Measurements from ENCODE around the gene GSTM4.

GSTM4 gene

DNA sequence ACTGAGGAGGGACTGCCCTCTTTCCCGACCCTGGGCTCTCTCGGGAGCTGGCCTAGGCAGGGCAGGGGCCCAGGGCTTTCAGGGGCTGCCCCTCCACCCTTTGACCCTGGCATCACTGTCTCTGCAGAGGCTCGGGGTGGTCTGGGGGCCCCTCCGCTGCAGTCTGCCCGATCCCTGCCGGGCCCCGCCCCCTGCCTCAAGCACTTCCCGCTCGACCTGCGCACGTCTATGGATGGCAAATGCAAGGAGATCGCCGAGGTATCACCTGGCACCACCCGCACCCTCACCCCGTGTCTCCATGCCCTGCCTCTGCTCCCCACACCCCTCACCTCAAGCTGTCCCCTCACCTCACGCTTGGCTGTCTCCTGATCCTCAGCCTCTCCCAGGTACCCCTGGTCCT, 30.7 kb upstream of the GSTM4 start:
- no peak for DNase-seq

DNA sequence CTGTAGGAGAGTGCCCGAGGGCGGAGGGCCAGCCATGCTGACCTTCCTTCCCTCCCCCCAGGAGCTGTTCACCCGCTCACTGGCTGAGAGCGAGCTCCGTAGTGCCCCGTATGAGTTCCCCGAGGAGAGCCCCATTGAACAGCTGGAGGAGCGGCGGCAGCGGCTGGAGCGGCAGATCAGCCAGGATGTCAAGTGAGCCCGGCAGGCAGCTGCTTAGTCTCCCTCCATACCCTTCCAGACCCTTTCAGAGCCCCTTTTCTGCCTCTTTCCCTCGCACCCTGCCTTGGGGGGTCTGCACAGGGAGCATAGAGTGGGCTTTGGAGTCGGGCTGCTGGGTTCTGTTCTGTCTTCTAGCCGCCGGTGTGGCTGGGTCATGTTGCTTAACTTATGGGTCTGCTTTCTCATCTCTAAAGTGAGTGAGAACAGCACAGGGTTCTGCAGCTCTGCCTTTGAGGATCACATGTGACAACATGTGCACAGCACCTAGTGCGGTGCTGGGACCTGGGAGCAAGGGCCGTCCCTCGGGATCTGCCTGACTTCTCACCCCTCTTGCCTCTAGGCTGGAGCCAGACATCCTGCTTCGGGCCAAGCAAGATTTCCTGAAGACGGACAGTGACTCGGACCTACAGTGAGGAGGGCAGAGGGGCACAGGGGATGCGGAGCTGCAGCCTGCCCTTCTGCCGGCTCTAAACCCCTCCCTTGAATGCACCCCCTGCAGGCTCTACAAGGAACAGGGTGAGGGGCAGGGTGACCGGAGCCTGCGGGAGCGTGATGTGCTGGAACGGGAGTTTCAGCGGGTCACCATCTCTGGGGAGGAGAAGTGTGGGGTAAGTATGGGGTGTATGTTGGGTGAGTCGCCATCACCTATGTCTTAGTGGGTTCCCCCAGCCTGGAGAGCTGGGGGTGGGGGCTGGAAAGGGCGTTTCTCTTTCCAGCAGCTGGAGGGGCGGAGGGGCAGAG, 30.0 kb upstream of the GSTM4 start:
- DNase-seq, result no peak

DNA sequence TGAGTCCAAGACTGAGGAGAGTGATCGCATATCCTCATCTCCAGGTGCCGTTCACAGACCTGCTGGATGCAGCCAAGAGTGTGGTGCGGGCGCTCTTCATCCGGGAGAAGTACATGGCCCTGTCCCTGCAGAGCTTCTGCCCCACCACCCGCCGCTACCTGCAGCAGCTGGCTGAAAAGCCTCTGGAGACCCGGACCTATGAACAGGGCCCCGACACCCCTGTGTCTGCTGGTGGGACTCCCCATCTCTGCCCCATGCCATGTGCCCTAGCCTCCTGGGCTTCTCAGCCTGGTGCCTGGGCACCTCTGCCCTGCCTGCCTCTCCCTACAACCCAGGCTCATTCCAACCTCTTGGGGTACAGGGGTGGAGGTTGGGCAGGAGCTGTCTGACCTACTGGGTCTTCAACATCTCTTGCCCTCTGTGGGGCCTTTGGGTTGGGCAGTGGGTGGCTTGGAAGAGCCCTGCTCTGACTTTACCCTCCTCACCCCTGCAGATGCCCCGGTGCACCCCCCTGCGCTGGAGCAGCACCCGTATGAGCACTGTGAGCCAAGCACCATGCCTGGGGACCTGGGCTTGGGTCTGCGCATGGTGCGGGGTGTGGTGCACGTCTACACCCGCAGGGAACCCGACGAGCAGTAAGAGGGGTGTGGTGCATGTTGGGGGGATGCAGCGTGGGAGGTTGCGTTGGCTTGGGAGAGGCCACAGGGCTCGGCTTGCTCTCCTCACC, 29.1 kb upstream of the GSTM4 start:
- no peak for DNase-seq

DNA sequence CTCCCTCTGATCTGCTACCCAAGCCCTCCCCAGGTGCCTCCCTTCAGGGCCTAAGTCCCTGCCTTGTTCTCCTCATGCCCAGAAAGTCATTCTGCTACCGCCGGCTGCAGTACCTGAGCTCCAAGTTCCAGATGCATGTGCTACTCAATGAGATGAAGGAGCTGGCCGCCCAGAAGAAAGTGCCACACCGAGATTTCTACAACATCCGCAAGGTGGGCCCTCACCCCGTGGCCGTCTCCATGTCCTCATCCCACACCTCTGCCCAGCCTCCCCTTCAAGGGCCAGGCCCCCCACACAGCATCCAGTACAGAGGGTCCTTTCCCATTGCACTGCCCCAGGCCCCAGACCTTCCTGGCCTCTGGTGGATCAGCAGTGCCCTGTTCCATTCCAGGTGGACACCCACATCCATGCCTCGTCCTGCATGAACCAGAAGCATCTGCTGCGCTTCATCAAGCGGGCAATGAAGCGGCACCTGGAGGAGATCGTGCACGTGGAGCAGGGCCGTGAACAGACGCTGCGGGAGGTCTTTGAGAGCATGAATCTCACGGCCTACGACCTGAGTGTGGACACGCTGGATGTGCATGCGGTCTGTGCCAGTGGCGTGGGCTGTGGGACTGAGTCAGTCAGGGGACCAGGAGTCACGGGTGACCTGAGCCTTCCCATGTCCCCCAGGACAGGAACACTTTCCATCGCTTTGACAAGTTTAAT, 28.1 kb upstream of the GSTM4 start:
- no peak for DNase-seq

DNA sequence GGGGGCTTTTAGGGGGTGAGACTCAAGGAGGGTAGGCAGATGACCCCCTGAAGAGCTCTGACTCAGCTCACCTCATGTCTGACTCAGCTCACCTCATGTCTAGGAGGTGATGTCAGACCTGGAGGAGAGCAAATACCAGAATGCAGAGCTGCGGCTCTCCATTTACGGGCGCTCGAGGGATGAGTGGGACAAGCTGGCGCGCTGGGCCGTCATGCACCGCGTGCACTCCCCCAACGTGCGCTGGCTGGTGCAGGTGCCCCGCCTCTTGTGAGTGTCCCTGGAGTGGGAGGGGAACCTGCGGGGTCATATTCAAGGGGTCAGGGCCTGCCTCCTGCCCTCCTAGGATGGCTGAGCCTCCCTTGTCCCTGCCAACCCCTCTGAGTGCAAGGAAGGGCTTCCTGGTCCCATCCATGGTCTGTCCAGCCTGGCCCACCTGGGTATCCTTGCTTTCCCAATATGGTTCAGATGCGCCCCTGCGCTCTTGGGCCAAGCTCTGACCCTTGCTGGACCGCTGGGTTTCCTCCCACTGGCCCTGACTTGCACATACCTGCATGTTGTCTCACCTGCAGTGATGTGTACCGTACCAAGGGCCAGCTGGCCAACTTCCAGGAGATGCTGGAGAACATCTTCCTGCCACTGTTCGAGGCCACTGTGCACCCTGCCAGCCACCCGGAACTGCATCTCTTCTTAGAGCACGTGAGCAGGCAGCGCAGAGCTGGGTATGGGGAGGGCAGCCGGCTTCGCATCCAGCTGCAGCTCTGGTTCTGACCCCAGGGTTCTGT, 27.2 kb upstream of the GSTM4 start:
- no peak for DNase-seq

GRCh38 chr1:109629372-109630030, 26.4 kb upstream of the GSTM4 start:
- no peak for DNase-seq

GRCh38 chr1:109630081-109630897, 25.6 kb upstream of the GSTM4 start:
- peak; percentile 45 for DNase-seq

GRCh38 chr1:109630898-109631512, 24.9 kb upstream of the GSTM4 start:
- DNase-seq, result no peak

DNA sequence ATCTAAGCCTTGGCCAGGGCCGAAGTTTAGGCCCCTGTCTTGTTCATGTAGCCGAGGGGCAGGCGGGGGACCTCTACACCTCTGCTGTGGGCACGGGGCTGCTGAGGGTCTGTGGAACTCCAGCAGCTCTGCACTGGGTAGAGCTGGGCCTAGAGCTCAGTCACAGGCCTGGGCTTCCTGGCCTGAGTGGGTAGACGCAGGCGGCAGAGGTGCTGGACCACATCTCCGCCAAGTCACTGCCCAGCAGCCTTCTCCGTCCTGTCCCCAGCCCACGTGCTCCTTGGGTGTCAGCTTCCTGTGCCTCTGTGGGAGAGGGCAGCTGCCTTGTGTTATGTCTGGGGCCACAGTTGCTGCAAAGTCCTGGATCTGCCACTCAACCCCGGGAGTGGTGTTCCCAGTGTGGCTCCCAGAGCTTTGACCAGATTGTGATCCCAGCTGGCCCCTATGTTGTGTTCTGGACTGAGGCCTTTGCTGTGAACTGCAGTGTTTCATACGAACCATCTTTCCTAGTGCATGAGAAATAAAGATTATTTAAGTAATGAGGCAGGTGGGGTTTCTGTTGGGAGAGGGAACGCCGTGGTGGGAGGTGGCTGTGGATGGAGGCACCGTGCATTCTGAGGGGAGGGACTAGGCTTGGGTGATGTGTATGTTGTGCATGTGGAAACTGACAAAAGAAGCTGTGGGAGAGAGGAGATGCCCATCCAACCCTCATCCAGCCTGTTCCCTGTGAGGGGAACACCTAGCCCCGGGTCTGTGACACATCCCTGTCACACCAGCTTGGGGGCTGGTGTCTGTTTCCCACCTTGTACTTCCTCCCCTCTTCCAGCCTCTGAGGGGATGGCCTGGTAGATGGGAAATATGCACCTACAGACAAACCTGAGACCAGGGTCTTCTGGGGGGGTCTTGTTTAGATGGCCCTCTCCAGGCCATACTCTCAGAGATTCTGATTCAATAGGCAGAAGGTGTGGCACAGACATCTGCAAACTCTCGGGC, 24.1 kb upstream of the GSTM4 start:
- DNase-seq, result no peak

GRCh38 chr1:109632671-109633346, 23.1 kb upstream of the GSTM4 start:
- DNase-seq, result peak; percentile 93

GRCh38 chr1:109634292-109634691, 21.6 kb upstream of the GSTM4 start:
- DNase-seq, result no peak

GRCh38 chr1:109634771-109635750, 20.8 kb upstream of the GSTM4 start:
- DNase-seq, result no peak

DNA sequence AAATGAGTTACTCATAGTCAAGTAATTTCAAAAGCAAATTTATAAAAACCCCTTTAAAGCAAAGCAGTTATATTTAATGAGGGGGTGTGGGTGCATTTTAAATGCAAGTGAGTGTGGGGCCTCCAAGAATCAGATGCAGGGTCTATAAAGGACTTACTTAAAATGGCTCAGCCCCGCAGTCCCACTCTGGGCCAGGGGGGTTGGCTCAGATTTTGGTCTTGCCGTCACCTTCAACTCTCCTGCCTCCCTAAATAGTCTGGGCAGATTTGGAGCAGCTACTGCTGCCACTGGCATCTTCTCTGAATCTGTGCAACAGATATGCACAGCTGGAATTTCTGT, 20.1 kb upstream of the GSTM4 start:
- DNase-seq, result no peak

DNA sequence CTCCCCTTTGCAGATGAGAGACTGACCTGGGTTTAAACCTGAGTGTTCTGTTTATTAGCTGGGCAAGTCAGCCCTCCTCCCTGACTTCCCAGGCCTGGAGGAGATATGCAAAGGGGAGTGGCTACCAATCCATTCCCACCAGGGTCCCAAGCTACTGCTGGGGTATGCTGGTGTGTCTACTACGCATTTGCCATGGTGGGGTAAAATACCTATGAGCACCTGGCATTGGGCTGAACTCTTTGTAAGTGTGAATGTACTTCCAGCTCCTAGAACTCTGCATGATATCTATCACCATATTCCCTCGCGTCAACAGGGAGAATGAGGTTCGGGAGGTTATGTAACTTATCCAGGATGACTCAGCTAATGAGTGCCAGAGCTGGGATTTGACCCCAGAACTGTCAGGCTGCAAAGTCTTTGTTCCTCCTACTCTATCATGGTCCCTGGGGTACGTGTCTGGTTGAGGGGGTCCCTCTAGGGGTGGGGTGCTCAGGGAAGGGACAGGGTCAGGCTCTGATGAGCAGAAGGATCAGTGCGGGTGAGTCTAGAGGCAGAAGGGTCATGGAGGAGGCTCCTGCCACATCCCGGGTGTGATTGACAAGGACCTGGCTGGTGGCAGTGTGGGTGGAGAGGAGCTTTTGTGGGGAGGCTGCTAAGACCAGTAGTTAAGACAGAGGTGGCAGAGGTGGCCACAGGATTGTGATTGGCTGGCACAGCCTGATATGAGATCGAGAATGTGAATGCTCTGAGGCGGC, 19.5 kb upstream of the GSTM4 start:
- no peak for DNase-seq

DNA sequence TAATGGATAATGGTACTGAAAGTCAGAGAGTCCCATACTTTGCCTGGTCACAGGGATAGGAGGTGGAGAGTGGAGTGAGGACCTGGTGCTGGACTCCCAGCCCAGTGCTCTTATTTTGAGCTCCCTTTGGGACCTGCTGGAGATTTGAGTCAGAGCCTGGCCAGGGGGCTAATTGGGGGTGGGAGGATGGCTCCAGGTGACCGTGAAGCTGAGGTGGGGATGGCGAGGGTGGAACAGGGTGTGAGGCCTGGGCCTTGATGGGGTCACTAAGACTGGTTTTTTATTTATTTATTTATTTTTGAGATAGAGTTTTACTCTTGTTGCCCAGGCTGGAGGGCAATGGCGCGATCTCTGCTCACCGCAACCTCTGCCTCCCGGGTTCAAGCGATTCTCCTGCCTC, 18.5 kb upstream of the GSTM4 start:
- no peak for DNase-seq

DNA sequence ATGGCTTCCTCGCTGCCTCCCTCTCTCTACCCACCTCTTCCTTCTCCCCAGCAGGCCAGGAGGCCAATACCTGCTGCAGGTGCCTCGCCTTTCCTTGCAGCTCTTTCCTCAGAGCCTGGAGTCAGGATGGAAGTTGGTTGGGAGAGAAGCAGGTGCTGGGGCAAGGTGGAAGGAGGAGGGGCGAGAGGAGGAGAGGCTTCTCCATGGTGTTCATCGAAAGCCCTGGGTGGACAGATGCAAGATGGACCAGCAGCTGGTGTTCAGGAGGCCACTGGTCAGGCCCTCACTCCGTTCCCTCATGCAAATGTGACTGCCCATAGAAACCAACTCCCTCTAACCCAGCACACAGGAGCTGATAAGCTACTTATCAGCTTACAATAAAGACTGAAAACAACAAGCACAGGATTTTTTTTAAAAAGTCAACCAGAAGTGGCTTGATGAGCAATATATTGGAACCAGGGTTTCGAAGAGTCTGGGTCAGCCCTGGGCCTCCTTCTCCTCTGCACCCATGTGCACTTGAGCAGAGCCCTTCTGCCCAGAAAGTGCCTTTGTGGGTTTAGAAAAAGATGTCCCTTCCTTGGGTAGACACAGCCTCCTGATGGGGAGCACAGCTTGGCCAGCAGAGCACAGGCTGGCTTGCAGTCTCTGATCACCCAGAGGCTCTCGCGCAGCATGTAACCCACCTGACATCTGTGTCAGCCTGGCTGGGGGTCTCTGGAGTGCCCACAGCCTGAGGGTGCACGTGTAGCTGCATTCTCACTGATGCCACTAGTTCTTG, 16.6 kb upstream of the GSTM4 start:
- peak; percentile 78 for DNase-seq
